ENCODE measurements around the gene STRBP.

GRCh38 chr9:123150708-123151503 is 117.5 kb downstream of the STRBP start:
- TF ChIP-seq EZH2 (IDR thresholded peaks at IDR 0.05; ENCODE audit: insufficient read depth, poor library complexity, severe bottlenecking) (no peak), EZH2phosphoT487 (IDR thresholded peaks at IDR 0.05; ENCODE audit: insufficient read depth, low read depth) (no peak)
